Astrocyte of the spinal cord (primary cell): ENCODE measurements around the gene ZNF598.

Experiments used
- DNase-seq: peaks from one replicate; pipeline ENCODE4 v3.0.0; 2011; ENCODE audit warnings: low read depth, low spot score
- H3K4me3 ChIP-seq: 2 replicates; pipeline ENCODE4 v1.5.1; 2011; ENCODE audit warnings: low read depth, mild to moderate bottlenecking, low read length, moderate library complexity
- CTCF ChIP-seq: IDR thresholded peaks from 2 replicates; pipeline ENCODE4 v1.5.1; 2012; ENCODE audit warnings: low read depth, mild to moderate bottlenecking, low read length, inconsistent platforms
- in situ Hi-C: cut with HindIII; loops from 2 replicates; pipeline ENCODE4 v1.10.0; 2017; ENCODE audit warnings: low sequenced_read_pairs

Gene ZNF598

GRCh38 chr16:1950559-1950958 lies 59.1 kb downstream of the ZNF598 start:
- TF ChIP-seq CTCF, result no peak
- in situ Hi-C loops, result no loop called here
- DNase-seq, result no peak
- H3K4me3 ChIP-seq, result no peak overlapping the region

- in situ Hi-C loops, result no loop called here
Measured at GRCh38 chr16:1950047-1950446, 59.6 kb downstream of the ZNF598 start.

GRCh38 chr16:1949507-1949906 lies 60.1 kb downstream of the ZNF598 start:
- in situ Hi-C loops, result no loop called here
- no peak for DNase-seq
- no peak overlapping the region for H3K4me3 ChIP-seq
- TF ChIP-seq CTCF, result no peak

More at GRCh38 chr16:1950047-1950446, 59.6 kb downstream of the ZNF598 start:
- TF ChIP-seq CTCF, result no peak
- no peak overlapping the region for H3K4me3 ChIP-seq
- DNase-seq, result no peak
